GM23338 (cell line): ENCODE data around the gene CAT. TPM values are rescaled to one million over a fixed set of nuclear protein-coding genes. Genes with fewer than 3 reads are reported as not detected.

ENCODE experiments used
- ATAC-seq: fragments of 200-7000 bp; cut with Tn5 transposase; 3 replicates; pipeline ENCODE4 v1.9.1; 2020
- DNase-seq: peaks from one replicate; pipeline ENCODE4 v3.0.0-alpha.2; 2015; ENCODE audit warnings: low spot score
- H2AFZ ChIP-seq: fragments of 200-600 bp; sonication (generic); 2 replicates; pipeline ENCODE4 v1.8.0; 2016; ENCODE audit warnings: antibody characterized with exemption, mild to moderate bottlenecking, moderate library complexity
- H3F3A ChIP-seq: fragments of 200-600 bp; sonication (generic); replicated peaks from 2 replicates; pipeline ENCODE4 v1.8.0; 2017; ENCODE audit warnings: antibody characterized with exemption, mixed run types, low read depth
- H3K27ac ChIP-seq: fragments of 200-600 bp; sonication (generic); 2 replicates; pipeline ENCODE4 v1.6.1; 2016; ENCODE audit warnings: low read depth
- H3K27me3 ChIP-seq: fragments of 200-600 bp; sonication (generic); 2 replicates; pipeline ENCODE4 v1.8.0; 2016; ENCODE audit warnings: mild to moderate bottlenecking, mixed run types, moderate library complexity; ENCODE audit not compliant: insufficient read depth
- H3K36me3 ChIP-seq: fragments of 200-600 bp; sonication (generic); 2 replicates; pipeline ENCODE4 v1.8.0; 2016; ENCODE audit warnings: mild to moderate bottlenecking; ENCODE audit not compliant: insufficient read depth
- H3K4me1 ChIP-seq: fragments of 200-600 bp; sonication (generic); 2 replicates; pipeline ENCODE4 v1.8.0; 2016; ENCODE audit warnings: mild to moderate bottlenecking, moderate library complexity; ENCODE audit not compliant: insufficient read depth
- H3K4me2 ChIP-seq: fragments of 200-600 bp; sonication (generic); 2 replicates; pipeline ENCODE4 v1.7.1; 2017; ENCODE audit warnings: mixed run types
- H3K4me3 ChIP-seq: fragments of 200-600 bp; sonication (generic); 2 replicates; pipeline ENCODE4 v1.6.1; 2016; ENCODE audit warnings: mixed run types
- H3K79me2 ChIP-seq: fragments of 200-600 bp; sonication (generic); replicated peaks from 2 replicates; pipeline ENCODE4 v1.8.0; 2017; ENCODE audit warnings: mild to moderate bottlenecking; ENCODE audit not compliant: insufficient read depth
- H3K9me2 ChIP-seq: fragments of 200-600 bp; sonication (generic); 2 replicates; pipeline ENCODE4 v1.8.0; 2017; ENCODE audit not compliant: insufficient read depth
- H4K20me1 ChIP-seq: fragments of 200-600 bp; sonication (generic); replicated peaks from 2 replicates; pipeline ENCODE4 v1.8.0; 2017; ENCODE audit warnings: mild to moderate bottlenecking; ENCODE audit not compliant: insufficient read depth
- H3K27ac Mint-ChIP-seq: 2 replicates; pipeline ENCODE4 v1.8.0; 2020; ENCODE audit warnings: inconsistent platforms, mild to moderate bottlenecking, moderate library complexity, mixed read lengths
- H3K27me3 Mint-ChIP-seq: 3 replicates; pipeline ENCODE4 v1.8.0; 2022; ENCODE audit warnings: low read depth, mild to moderate bottlenecking, moderate library complexity, mixed read lengths, inconsistent platforms; ENCODE audit not compliant: insufficient read depth, poor library complexity
- H3K36me3 Mint-ChIP-seq: 3 replicates; pipeline ENCODE4 v1.8.0; 2021; ENCODE audit warnings: low read depth, mild to moderate bottlenecking, inconsistent platforms, moderate library complexity, mixed read lengths
- H3K4me1 Mint-ChIP-seq: 3 replicates; pipeline ENCODE4 v1.8.0; 2020; ENCODE audit warnings: mild to moderate bottlenecking, inconsistent platforms, mixed read lengths
- H3K4me3 Mint-ChIP-seq: 3 replicates; pipeline ENCODE4 v1.8.0; 2021; ENCODE audit warnings: moderate library complexity, mild to moderate bottlenecking, inconsistent platforms, mixed read lengths
- H3K9me3 Mint-ChIP-seq: 3 replicates; pipeline ENCODE4 v1.8.0; 2020; ENCODE audit warnings: moderate library complexity, mild to moderate bottlenecking, inconsistent platforms, mixed read lengths
- CREB1 ChIP-seq: fragments of 250-450 bp; sonication (Bioruptor Pico); IDR thresholded peaks from 2 replicates; pipeline ENCODE4 v1.5.0; 2020; ENCODE audit warnings: low read depth, mild to moderate bottlenecking, moderate library complexity
- EZH2 ChIP-seq: fragments of 200-600 bp; sonication (generic); IDR thresholded peaks from one replicate; pipeline ENCODE4 v1.8.0; 2017; ENCODE audit warnings: antibody characterized with exemption, mild to moderate bottlenecking, low read depth; ENCODE audit not compliant: unreplicated experiment
- EZH2phosphoT487 ChIP-seq: fragments of 200-600 bp; sonication (generic); IDR thresholded peaks from one replicate; pipeline ENCODE4 v1.8.1; 2018; ENCODE audit warnings: antibody characterized with exemption; ENCODE audit not compliant: unreplicated experiment
- JUNB ChIP-seq: IDR thresholded peaks from one replicate; pipeline ENCODE4 v1.6.1; 2016; ENCODE audit warnings: antibody characterized with exemption; ENCODE audit not compliant: unreplicated experiment
- NANOG ChIP-seq: IDR thresholded peaks from 2 replicates; pipeline ENCODE4 v1.6.1; 2016; ENCODE audit warnings: antibody characterized with exemption, borderline replicate concordance
- POLR2AphosphoS5 ChIP-seq: IDR thresholded peaks from 2 replicates; pipeline ENCODE4 v1.6.1; 2016; ENCODE audit warnings: antibody characterized with exemption, low read depth
- STAT1 ChIP-seq: IDR thresholded peaks from one replicate; pipeline ENCODE4 v1.6.1; 2016; ENCODE audit warnings: antibody characterized with exemption; ENCODE audit not compliant: unreplicated experiment
- ZNF114 ChIP-seq: fragments of 250-450 bp; sonication (Bioruptor Pico); IDR thresholded peaks from 2 replicates; pipeline ENCODE4 v1.5.0; 2020; ENCODE audit warnings: mild to moderate bottlenecking, moderate library complexity
- ZNF331 ChIP-seq: fragments of 250-450 bp; sonication (Bioruptor Pico); IDR thresholded peaks from 2 replicates; pipeline ENCODE4 v1.5.0; 2020; ENCODE audit warnings: low read depth, mild to moderate bottlenecking, moderate library complexity
- ZNF462 ChIP-seq: fragments of 250-450 bp; sonication (Bioruptor Pico); IDR thresholded peaks from 2 replicates; pipeline ENCODE4 v1.5.0; 2020; ENCODE audit warnings: mild to moderate bottlenecking, moderate library complexity
- polyA plus RNA-seq: library from polyadenylated mRNA; unstranded; fragments of >200 nt; fragmentation: Nextera tagmentation; extraction: Ambion mirVana; gene quantifications from 2 replicates; pipeline ENCODE4 v1.2.1, GENCODE V29; 2016
- total RNA-seq: library from RNA; depleted of rRNA; stranded (reverse); fragments of >200 nt; shearing (Covaris generic); gene quantifications from 2 replicates; pipeline ENCODE4 v1.2.3, GENCODE V29; 2014
- TF ChIP-seq, protein P1 (sequence below): IDR thresholded peaks from 2 replicates; pipeline ENCODE4 v1.6.1; 2016; ENCODE audit warnings: antibody characterized with exemption
- TF ChIP-seq, protein P2 (sequence below): IDR thresholded peaks from one replicate; pipeline ENCODE4 v1.6.1; 2018; ENCODE audit warnings: antibody characterized with exemption; ENCODE audit not compliant: unreplicated experiment

CAT gene
- total and polyA plus RNA-seq, 2 experiments from 2014 or later = 15.9 to 24.0 TPM

GRCh38 chr11:34510218-34510617, 71.5 kb downstream of the CAT start:
- H3K4me1 Mint-ChIP-seq = peaks cover 15% of the 10 kb centered on the region
- no peaks in the 10 kb centered on the region for H3K9me3 Mint-ChIP-seq
- no peak overlapping the region for H3K27ac ChIP-seq
- H3K9me2 ChIP-seq = no peaks in the 10 kb centered on the region; the same call in 1 of the 2 replicates
- H3K27ac Mint-ChIP-seq = no peak overlapping the region; the same call in 1 of the 2 replicates
- H3K4me3 ChIP-seq = no peak overlapping the region
- no peak overlapping the region for H2AFZ ChIP-seq
- TF ChIP-seq NANOG (no peak), JUNB (no peak), ZNF331 (no peak), EZH2phosphoT487 (no peak), ZNF114 (no peak), CREB1 (CRISPR knock-in tag) (no peak), ZNF462 (CRISPR knock-in tag) (no peak), STAT1 (no peak), POLR2AphosphoS5 (no peak), EZH2 (no peak)
- TF ChIP-seq, protein P1, sequence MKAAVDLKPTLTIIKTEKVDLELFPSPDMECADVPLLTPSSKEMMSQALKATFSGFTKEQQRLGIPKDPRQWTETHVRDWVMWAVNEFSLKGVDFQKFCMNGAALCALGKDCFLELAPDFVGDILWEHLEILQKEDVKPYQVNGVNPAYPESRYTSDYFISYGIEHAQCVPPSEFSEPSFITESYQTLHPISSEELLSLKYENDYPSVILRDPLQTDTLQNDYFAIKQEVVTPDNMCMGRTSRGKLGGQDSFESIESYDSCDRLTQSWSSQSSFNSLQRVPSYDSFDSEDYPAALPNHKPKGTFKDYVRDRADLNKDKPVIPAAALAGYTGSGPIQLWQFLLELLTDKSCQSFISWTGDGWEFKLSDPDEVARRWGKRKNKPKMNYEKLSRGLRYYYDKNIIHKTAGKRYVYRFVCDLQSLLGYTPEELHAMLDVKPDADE = no peak
- TF ChIP-seq, protein P2, sequence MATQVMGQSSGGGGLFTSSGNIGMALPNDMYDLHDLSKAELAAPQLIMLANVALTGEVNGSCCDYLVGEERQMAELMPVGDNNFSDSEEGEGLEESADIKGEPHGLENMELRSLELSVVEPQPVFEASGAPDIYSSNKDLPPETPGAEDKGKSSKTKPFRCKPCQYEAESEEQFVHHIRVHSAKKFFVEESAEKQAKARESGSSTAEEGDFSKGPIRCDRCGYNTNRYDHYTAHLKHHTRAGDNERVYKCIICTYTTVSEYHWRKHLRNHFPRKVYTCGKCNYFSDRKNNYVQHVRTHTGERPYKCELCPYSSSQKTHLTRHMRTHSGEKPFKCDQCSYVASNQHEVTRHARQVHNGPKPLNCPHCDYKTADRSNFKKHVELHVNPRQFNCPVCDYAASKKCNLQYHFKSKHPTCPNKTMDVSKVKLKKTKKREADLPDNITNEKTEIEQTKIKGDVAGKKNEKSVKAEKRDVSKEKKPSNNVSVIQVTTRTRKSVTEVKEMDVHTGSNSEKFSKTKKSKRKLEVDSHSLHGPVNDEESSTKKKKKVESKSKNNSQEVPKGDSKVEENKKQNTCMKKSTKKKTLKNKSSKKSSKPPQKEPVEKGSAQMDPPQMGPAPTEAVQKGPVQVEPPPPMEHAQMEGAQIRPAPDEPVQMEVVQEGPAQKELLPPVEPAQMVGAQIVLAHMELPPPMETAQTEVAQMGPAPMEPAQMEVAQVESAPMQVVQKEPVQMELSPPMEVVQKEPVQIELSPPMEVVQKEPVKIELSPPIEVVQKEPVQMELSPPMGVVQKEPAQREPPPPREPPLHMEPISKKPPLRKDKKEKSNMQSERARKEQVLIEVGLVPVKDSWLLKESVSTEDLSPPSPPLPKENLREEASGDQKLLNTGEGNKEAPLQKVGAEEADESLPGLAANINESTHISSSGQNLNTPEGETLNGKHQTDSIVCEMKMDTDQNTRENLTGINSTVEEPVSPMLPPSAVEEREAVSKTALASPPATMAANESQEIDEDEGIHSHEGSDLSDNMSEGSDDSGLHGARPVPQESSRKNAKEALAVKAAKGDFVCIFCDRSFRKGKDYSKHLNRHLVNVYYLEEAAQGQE = no peak
- DNase-seq (no peak), ATAC-seq (no peak)
- no peaks in the 10 kb centered on the region for H3K36me3 ChIP-seq
- H3K4me1 ChIP-seq = peaks cover 6% of the 10 kb centered on the region; the same call in 1 of the 2 replicates
- no peaks in the 10 kb centered on the region for H3K36me3 Mint-ChIP-seq
- H3K79me2 ChIP-seq = no peaks in the 10 kb centered on the region
- peaks cover 6% of the 10 kb centered on the region for H3K27me3 Mint-ChIP-seq
- H3K4me2 ChIP-seq = no peak overlapping the region
- H3F3A ChIP-seq = no peaks in the 10 kb centered on the region
- no peaks in the 10 kb centered on the region for H4K20me1 ChIP-seq
- H3K4me3 Mint-ChIP-seq = no peak overlapping the region
- H3K27me3 ChIP-seq = no peaks in the 10 kb centered on the region
